HG03095 (cell line): ENCODE results near the gene DCAKD.

Experiments used
- ATAC-seq: cut with Tn5 transposase; IDR thresholded peaks from one replicate; pipeline ENCODE4 v1.9.1; 2021; ENCODE audit warnings: moderate library complexity; ENCODE audit not compliant: unreplicated experiment

DCAKD gene

GRCh38 chr17:45005700-45006099, 45.7 kb downstream of the DCAKD start:
- ATAC-seq: no peak

- ATAC-seq: no peak
These were observed 47.0 kb downstream of the DCAKD start for GRCh38 chr17:45004388-45004787.

GRCh38 chr17:45003877-45004276, 47.6 kb downstream of the DCAKD start:
- ATAC-seq: no peak

- ATAC-seq: no peak
These were observed 50.1 kb downstream of the DCAKD start for GRCh38 chr17:45001310-45001709.

GRCh38 chr17:44999433-44999832, 52.0 kb downstream of the DCAKD start:
- no peak for ATAC-seq

- ATAC-seq: no peak
These were observed 52.8 kb downstream of the DCAKD start for GRCh38 chr17:44998646-44999045.

GRCh38 chr17:44997733-44998520, 53.5 kb downstream of the DCAKD start:
- ATAC-seq: no peak

- no peak for ATAC-seq
These were observed 55.1 kb downstream of the DCAKD start for GRCh38 chr17:44996304-44996703.

GRCh38 chr17:44995436-44996001, 55.9 kb downstream of the DCAKD start:
- ATAC-seq: no peak

- no peak for ATAC-seq
These were observed 59.0 kb downstream of the DCAKD start for GRCh38 chr17:44992242-44992939.

GRCh38 chr17:44990994-44991393, 60.4 kb downstream of the DCAKD start:
- ATAC-seq: no peak

GRCh38 chr17:44989552-44990138, 61.8 kb downstream of the DCAKD start:
- ATAC-seq: no peak

- ATAC-seq: no peak
These were observed 63.1 kb downstream of the DCAKD start for GRCh38 chr17:44988044-44988942.

- ATAC-seq: no peak
These were observed 67.9 kb downstream of the DCAKD start for GRCh38 chr17:44983563-44983962.

- no peak for ATAC-seq
These were observed 69.2 kb downstream of the DCAKD start for GRCh38 chr17:44982113-44982702.

- ATAC-seq: no peak
These were observed 70.0 kb downstream of the DCAKD start for GRCh38 chr17:44981221-44981968.

- no peak for ATAC-seq
These were observed 71.9 kb downstream of the DCAKD start for GRCh38 chr17:44979426-44979995.

- no peak for ATAC-seq
These were observed 72.6 kb downstream of the DCAKD start for GRCh38 chr17:44978807-44979206.

- ATAC-seq: no peak
These were observed 73.5 kb downstream of the DCAKD start for GRCh38 chr17:44977814-44978550.
